ENCODE results near the gene LMCD1. TPM values are rescaled to one million over a fixed set of nuclear protein-coding genes. Genes with fewer than 3 reads are reported as not detected.

Gene LMCD1
- total RNA-seq, 2 experiments from 2014 or later = 0.47 TPM; not detected in 1

DNA sequence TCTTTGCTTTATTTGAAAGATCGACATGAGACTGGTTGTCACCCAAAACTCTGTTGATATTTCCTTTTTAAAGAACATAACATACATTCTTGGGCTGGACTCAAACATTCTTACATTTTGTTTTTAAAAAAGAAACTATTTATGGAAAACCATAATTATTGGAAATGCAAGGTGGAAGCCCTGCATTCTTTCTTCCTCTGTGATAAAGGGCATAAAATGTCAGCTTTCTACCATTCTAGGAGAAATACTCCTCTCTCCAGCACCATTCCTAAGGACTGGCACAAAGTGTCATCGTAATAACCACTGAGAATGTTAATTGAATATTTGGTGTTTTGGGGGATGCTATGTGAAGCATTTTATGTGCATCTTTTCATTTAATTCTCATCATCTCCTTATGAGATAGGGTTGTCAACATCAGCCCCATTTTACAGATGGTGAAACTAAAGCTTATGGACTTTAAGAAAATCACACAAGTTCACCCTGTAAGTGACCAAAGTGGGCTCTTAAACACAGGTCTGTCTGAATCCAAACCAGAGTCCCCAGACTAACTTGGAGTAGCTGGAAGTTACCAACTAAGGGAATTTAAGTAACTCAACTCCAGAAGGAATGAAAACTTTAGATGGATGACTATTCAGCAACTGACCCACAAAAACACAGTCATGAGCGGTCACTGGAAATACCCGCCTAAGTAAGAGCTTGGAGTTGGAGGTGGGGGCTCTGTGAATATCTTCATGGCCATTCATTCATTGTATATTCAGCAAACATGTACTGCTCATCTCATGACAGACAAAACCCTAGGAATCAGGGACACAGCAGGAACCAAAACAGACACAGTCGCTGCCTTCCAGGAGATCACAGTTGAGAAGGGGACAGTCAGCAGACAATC, 45.9 kb upstream of the LMCD1 start:
- Histone ChIP-seq H3K4me1 (ENCODE audit: insufficient read depth, low read length, poor library complexity, severe bottlenecking) (no peaks in the 10 kb centered on the region), H3K36me3 (ENCODE audit: insufficient read depth, low read length) (no peaks in the 10 kb centered on the region), H4K20me1 (ENCODE audit: insufficient read depth, low read length) (no peaks in the 10 kb centered on the region), H3K4me2 (ENCODE audit: low read length) (no peak overlapping the region), H3K4me3 (ENCODE audit: low read depth, low read length, poor library complexity, severe bottlenecking) (no peak overlapping the region), H3K27ac (ENCODE audit: low read depth, low read length, poor library complexity, severe bottlenecking) (no peak overlapping the region), H3K79me2 (ENCODE audit: insufficient read depth, low read depth, low read length) (no peaks in the 10 kb centered on the region), H3K9me3 (ENCODE audit: low read length) (no peaks in the 10 kb centered on the region), H2AFZ (ENCODE audit: low read length) (no peak overlapping the region), H3K9me2 (ENCODE audit: insufficient read depth, low read length) (no peaks in the 10 kb centered on the region)
- POLR2A ChIA-PET = no interaction called here
- TF ChIP-seq CTCF (conservative IDR thresholded peaks at IDR 0.05; ENCODE audit: low read length) (no peak), EZH2phosphoT487 (IDR thresholded peaks at IDR 0.05; ENCODE audit: borderline replicate concordance, low read depth, low read length) (no peak)
- BruUV-seq (replicated peaks) = no TSS peak
- intact Hi-C loops (cut with micrococcal nuclease; ENCODE audit: unreplicated experiment) = no loop called here
- no peak for DNase-seq (ENCODE audit: low spot score)
- CTCF ChIA-PET (ENCODE audit: unreplicated experiment) = no interaction called here

- no peaks in the 10 kb centered on the region for H3K36me3 ChIP-seq (ENCODE audit: insufficient read depth, low read length)
- no peaks in the 10 kb centered on the region for H3K9me2 ChIP-seq (ENCODE audit: insufficient read depth, low read length)
- no peak for TF ChIP-seq EZH2phosphoT487 (IDR thresholded peaks at IDR 0.05; ENCODE audit: borderline replicate concordance, low read depth, low read length)
- TF ChIP-seq CTCF (conservative IDR thresholded peaks at IDR 0.05; ENCODE audit: low read length) = no peak
- intact Hi-C loops (cut with micrococcal nuclease; ENCODE audit: unreplicated experiment) = no loop called here
- no peaks in the 10 kb centered on the region for H4K20me1 ChIP-seq (ENCODE audit: insufficient read depth, low read length)
- H3K9me3 ChIP-seq (ENCODE audit: low read length) = no peaks in the 10 kb centered on the region
- BruUV-seq (replicated peaks) = no TSS peak
- H3K79me2 ChIP-seq (ENCODE audit: insufficient read depth, low read depth, low read length) = no peaks in the 10 kb centered on the region
- CTCF ChIA-PET (ENCODE audit: unreplicated experiment) = no interaction called here
- no peak overlapping the region for H2AFZ ChIP-seq (ENCODE audit: low read length)
- no peak overlapping the region for H3K4me3 ChIP-seq (ENCODE audit: low read depth, low read length, poor library complexity, severe bottlenecking)
- H3K4me1 ChIP-seq (ENCODE audit: insufficient read depth, low read length, poor library complexity, severe bottlenecking) = no peaks in the 10 kb centered on the region
- no peak for DNase-seq (ENCODE audit: low spot score)
- H3K4me2 ChIP-seq (ENCODE audit: low read length) = no peak overlapping the region
- H3K27ac ChIP-seq (ENCODE audit: low read depth, low read length, poor library complexity, severe bottlenecking) = no peak overlapping the region
- POLR2A ChIA-PET = interaction anchor here (0.6 kb wide), 2 partner anchors 31 to 69 kb away, joined by 3 read pairs; no protein-coding TSS in a partner anchor
These were observed 45.2 kb upstream of the LMCD1 start for GRCh38 chr3:8456412-8456811.

GRCh38 chr3:8457039-8457438, 44.6 kb upstream of the LMCD1 start:
- CTCF ChIA-PET (ENCODE audit: unreplicated experiment) = no interaction called here
- no TSS peak for BruUV-seq (replicated peaks)
- intact Hi-C loops (cut with micrococcal nuclease; ENCODE audit: unreplicated experiment) = no loop called here
- Histone ChIP-seq H3K4me1 (ENCODE audit: insufficient read depth, low read length, poor library complexity, severe bottlenecking) (no peaks in the 10 kb centered on the region), H4K20me1 (ENCODE audit: insufficient read depth, low read length) (no peaks in the 10 kb centered on the region), H3K36me3 (ENCODE audit: insufficient read depth, low read length) (no peaks in the 10 kb centered on the region), H3K4me3 (ENCODE audit: low read depth, low read length, poor library complexity, severe bottlenecking) (no peak overlapping the region), H3K4me2 (ENCODE audit: low read length) (no peak overlapping the region), H3K79me2 (ENCODE audit: insufficient read depth, low read depth, low read length) (no peaks in the 10 kb centered on the region), H2AFZ (ENCODE audit: low read length) (no peak overlapping the region), H3K9me3 (ENCODE audit: low read length) (no peaks in the 10 kb centered on the region), H3K9me2 (ENCODE audit: insufficient read depth, low read length) (no peaks in the 10 kb centered on the region), H3K27ac (ENCODE audit: low read depth, low read length, poor library complexity, severe bottlenecking) (no peak overlapping the region)
- no peak for DNase-seq (ENCODE audit: low spot score)
- POLR2A ChIA-PET = interaction anchor here (0.6 to 0.9 kb wide), 3 partner anchors 12 to 69 kb away, joined by 3 read pairs; no protein-coding TSS in a partner anchor
- no peak for TF ChIP-seq CTCF (conservative IDR thresholded peaks at IDR 0.05; ENCODE audit: low read length)
- no peak for TF ChIP-seq EZH2phosphoT487 (IDR thresholded peaks at IDR 0.05; ENCODE audit: borderline replicate concordance, low read depth, low read length)
